ENCODE data around the gene CPSF4.
"Not testable (repeated sequence)": the region's sequence is repeated elsewhere in the genome, so short reads cannot be mapped to it uniquely, and the experiment has no call there.

Gene CPSF4

GRCh38 chr7:99490878-99491277 is 52.1 kb downstream of the CPSF4 start:
- DNase-seq (ENCODE audit: low read depth, low spot score), result no peak

GRCh38 chr7:99493823-99494222 is 55.1 kb downstream of the CPSF4 start:
- DNase-seq (ENCODE audit: low read depth, low spot score), result no peak

GRCh38 chr7:99497766-99498545 is 59.2 kb downstream of the CPSF4 start:
- DNase-seq (ENCODE audit: low read depth, low spot score), result no peak

GRCh38 chr7:99498546-99498944 is 59.8 kb downstream of the CPSF4 start:
- no peak for DNase-seq (ENCODE audit: low read depth, low spot score)

- no peak for DNase-seq (ENCODE audit: low read depth, low spot score)
Measured at GRCh38 chr7:99499371-99499720, 60.6 kb downstream of the CPSF4 start.

DNA sequence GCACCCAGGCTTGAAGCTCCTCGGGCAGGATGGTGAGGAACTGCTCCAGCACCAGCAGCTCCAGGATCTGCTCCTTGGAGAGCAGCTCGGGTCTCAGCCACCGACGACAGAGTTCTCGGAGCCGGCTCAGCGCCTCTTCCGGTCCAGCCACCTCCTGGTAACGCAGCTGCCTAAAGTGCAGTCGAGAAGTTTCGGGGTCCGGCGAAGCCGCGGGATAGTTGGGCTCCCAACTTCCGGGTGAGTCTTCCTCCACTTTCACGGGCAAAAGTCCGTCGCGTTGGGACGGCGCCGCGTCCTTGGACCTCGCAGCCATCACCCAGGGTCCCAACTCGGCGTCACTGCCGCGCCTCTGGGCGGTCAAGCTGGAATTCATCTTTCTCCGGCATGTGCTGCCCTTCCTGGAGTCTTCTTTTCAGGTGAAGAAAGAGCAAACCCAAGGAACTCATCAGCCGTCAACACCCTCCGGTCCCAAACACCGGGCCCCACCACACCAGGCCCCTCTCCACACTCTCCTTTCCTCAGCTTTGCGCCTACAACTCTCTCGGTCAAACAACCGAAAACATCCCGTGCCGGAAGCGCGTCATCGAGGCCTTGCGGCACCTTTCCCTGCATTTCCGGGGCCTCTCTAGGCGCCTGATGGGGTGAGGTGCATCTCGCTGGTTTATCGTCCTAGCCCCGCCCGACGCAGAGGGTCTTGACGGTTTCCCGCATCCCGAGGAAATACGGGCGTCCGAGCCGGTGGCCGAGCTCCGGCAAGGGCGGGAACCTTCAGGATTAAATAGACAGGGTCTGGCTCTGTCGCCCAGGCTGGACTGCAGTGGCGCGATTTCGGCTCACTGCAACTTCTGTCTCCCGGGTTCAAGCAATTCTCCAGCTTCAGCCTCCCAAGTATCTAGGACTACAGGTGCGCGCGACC is 61.2 kb downstream of the CPSF4 start, which contains the start of gene ZNF394:
Gene ZNF394, minus strand, starts transcription at position 561 of the 916 bp plus-strand sequence. Its CDS starts 188 bp downstream, at position 373.
- DNase-seq (ENCODE audit: low read depth, low spot score), result peak; percentile 59

DNA sequence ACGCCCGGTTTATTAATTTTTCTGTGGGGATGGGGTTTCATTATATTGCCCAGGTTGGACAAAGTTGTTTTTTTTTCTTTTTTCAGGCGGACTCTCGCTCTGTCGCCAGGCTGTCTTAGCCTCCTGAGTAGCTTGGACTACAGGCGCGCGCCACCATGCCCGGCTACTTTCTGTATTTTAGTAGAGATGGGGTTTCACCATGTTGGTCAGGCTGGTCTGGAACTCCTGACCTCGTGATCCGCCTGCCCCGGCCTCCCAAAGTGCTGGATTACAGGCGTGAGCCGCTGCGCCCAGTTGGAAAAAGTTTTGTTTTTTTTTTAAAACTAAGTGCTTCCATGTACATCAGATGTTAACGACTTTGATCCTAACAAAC is 61.9 kb downstream of the CPSF4 start:
- no peak for DNase-seq (ENCODE audit: low read depth, low spot score)

DNA sequence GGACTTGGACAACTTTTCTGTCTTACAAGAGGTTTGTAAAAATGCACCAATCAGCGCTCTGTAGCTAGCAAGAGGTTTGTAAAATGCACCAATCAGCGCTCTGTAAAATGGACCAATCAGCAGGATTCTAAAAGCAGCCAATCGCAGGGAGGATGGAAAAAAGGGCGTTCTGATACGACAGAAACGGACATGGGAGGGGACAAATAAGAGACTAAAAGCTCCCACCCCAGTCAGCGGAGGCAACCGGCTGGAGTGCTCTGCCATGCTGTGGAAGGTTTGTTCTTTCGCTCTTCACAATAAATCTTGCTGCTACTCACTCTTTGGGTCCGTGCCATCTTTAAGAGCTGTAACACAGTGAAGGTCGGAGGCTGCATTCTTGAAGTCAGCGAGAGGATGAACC is 62.5 kb downstream of the CPSF4 start:
- DNase-seq (ENCODE audit: low read depth, low spot score), result not testable (repeated sequence)

- DNase-seq (ENCODE audit: low read depth, low spot score), result no peak
Measured at GRCh38 chr7:99504281-99504602, 65.5 kb downstream of the CPSF4 start.

GRCh38 chr7:99504603-99505323 is 66.0 kb downstream of the CPSF4 start, which contains the start of gene ZKSCAN5:
ZKSCAN5 (plus strand) TSS chr7:99504662; CDS start chr7:99506045, 1,383 bp downstream.
- DNase-seq (ENCODE audit: low read depth, low spot score), result peak; percentile 93

DNA sequence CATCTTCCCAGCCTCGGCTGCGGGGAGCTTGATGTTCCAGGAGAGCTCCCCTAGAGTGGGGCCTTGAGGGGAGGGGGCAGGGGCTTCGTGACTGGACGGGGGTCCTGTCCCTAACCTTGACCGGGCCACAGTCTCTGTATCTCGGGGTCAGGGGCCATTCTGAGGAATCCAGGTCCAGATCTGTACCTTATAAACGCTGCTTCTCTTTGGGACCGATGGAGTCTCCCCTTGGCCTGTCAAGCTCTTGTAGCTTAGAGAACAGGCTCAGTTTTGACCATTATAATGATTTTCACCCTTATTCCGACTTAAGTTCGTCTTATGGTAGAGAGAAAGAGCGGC is 66.5 kb downstream of the CPSF4 start:
- DNase-seq (ENCODE audit: low read depth, low spot score), result no peak

Measured in brain pericyte (primary cell).